A673 (cell line): ENCODE measurements around the gene SSBP4.

Source experiments
- EZH2 ChIP-seq: fragments of 200-600 bp; sonication (generic); IDR thresholded peaks from 2 replicates; pipeline ENCODE4 v1.6.1; 2017; ENCODE audit warnings: borderline replicate concordance, low read depth, mild to moderate bottlenecking, mixed read lengths, antibody characterized with exemption, low read length; ENCODE audit not compliant: poor library complexity, severe bottlenecking
- TF ChIP-seq, protein P1 (sequence below): fragments of 300-800, 200-600 bp; sonication (generic); conservative IDR thresholded peaks from 2 replicates; pipeline ENCODE4 v1.5.1; 2017; ENCODE audit warnings: low read depth, mild to moderate bottlenecking, antibody characterized with exemption, low read length, moderate library complexity, mixed read lengths

GRCh38 chr19:18389726-18390064, 29.5 kb upstream of the SSBP4 start:
- TF ChIP-seq, protein P1, sequence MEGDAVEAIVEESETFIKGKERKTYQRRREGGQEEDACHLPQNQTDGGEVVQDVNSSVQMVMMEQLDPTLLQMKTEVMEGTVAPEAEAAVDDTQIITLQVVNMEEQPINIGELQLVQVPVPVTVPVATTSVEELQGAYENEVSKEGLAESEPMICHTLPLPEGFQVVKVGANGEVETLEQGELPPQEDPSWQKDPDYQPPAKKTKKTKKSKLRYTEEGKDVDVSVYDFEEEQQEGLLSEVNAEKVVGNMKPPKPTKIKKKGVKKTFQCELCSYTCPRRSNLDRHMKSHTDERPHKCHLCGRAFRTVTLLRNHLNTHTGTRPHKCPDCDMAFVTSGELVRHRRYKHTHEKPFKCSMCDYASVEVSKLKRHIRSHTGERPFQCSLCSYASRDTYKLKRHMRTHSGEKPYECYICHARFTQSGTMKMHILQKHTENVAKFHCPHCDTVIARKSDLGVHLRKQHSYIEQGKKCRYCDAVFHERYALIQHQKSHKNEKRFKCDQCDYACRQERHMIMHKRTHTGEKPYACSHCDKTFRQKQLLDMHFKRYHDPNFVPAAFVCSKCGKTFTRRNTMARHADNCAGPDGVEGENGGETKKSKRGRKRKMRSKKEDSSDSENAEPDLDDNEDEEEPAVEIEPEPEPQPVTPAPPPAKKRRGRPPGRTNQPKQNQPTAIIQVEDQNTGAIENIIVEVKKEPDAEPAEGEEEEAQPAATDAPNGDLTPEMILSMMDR: no peak
- TF ChIP-seq EZH2: no peak
